Endothelial cell of umbilical vein (primary cell): ENCODE data around the gene USH1G. TPM values are rescaled to one million over a fixed set of nuclear protein-coding genes. Genes with fewer than 3 reads are reported as not detected.

ENCODE experiments used
- BruUV-seq: library from RNA; stranded (reverse); fragments of 400-500 nt; replicated peaks from 2 replicates; lab custom pipeline; 2021; lab: Mats Ljungman, UMichigan
- CTCF ChIA-PET: fragments of 300-600, 350-600 bp; sonication (Branson Sonifier 250); formaldehyde crosslinking; loops from one replicate; lab custom pipeline; 2021; ENCODE audit warnings: antibody characterized with exemption, inconsistent platforms; lab: Charles Lee
- POLR2A ChIA-PET: fragments of 300-600, 350-600 bp; sonication (Branson Sonifier 250); formaldehyde crosslinking; loops from one replicate; lab custom pipeline; 2021; ENCODE audit warnings: antibody characterized with exemption, inconsistent platforms; lab: Charles Lee
- DNase-seq: peaks from one replicate; pipeline ENCODE4 v3.0.0-alpha.2; 2011; ENCODE audit warnings: low read depth, low spot score
- FAIRE-seq: peaks from 2 replicates; lab custom pipeline; 2011; peaks lifted over from hg19 to GRCh38; lab: Jason Lieb, UNC
- H2AFZ ChIP-seq: 2 replicates; pipeline ENCODE4 v1.6.0; 2012; ENCODE audit warnings: low read depth, low read length, control low read depth, inconsistent platforms
- H3K27ac ChIP-seq: 2 replicates; pipeline ENCODE4 v1.5.1; 2011; ENCODE audit warnings: low read depth, mild to moderate bottlenecking, control low read depth, low read length, moderate library complexity; ENCODE audit not compliant: insufficient read depth
- H3K27me3 ChIP-seq, 2 experiments: 2 replicates each; pipeline versions ENCODE4 v1.6.0 to v1.6.1; 2011; ENCODE audit warnings: low read length in 2 of 2, mixed read lengths in 1 of 2; ENCODE audit not compliant: control insufficient read depth in 2 of 2, insufficient read depth in 2 of 2
- H3K36me3 ChIP-seq, 2 experiments: 2 replicates in 1 of 2; 3 replicates in 1 of 2; pipeline ENCODE4 v1.5.1; 2011; ENCODE audit warnings: low read length in 2 of 2, mild to moderate bottlenecking in 1 of 2, moderate library complexity in 1 of 2; ENCODE audit not compliant: control insufficient read depth in 2 of 2, insufficient read depth in 2 of 2; ENCODE audit errors: extremely low read depth in 1 of 2
- H3K4me1 ChIP-seq: 3 replicates; pipeline ENCODE4 v1.5.1; 2011; ENCODE audit warnings: mild to moderate bottlenecking, low read length; ENCODE audit not compliant: control insufficient read depth, insufficient read depth; ENCODE audit errors: extremely low read depth
- H3K4me2 ChIP-seq: 2 replicates; pipeline ENCODE4 v1.6.1; 2011; ENCODE audit warnings: low read length, control low read depth, mixed read lengths; ENCODE audit not compliant: insufficient read depth
- H3K4me3 ChIP-seq, 3 experiments: fragments of 200-600 bp in 1 of 3; sonication (generic), shearing (Covaris generic) in 1 of 3; replicated peaks in 1 of 3; 2 replicates each; pipeline ENCODE4 v1.5.1; 2011 to 2016; ENCODE audit warnings: control low read depth in 3 of 3, low read length in 3 of 3, mild to moderate bottlenecking in 2 of 3, inconsistent platforms in 1 of 3, low read depth in 1 of 3, moderate library complexity in 1 of 3; ENCODE audit not compliant: insufficient read depth in 1 of 3
- H3K79me2 ChIP-seq: 2 replicates; pipeline ENCODE4 v1.6.0; 2012; ENCODE audit warnings: low read length, inconsistent platforms; ENCODE audit not compliant: control insufficient read depth, insufficient read depth
- H3K9ac ChIP-seq: replicated peaks from 2 replicates; pipeline ENCODE3; 2011; ENCODE audit warnings: low read length, control low read depth; ENCODE audit not compliant: insufficient read depth; ENCODE audit errors: extremely low read depth
- H3K9me1 ChIP-seq: replicated peaks from 3 replicates; pipeline ENCODE4 v1.6.0; 2011; ENCODE audit warnings: mild to moderate bottlenecking, low read length; ENCODE audit not compliant: control insufficient read depth, insufficient read depth; ENCODE audit errors: extremely low read depth
- H3K9me3 ChIP-seq: replicated peaks from 2 replicates; pipeline ENCODE4 v1.5.1; 2012; ENCODE audit warnings: low read length, inconsistent platforms; ENCODE audit not compliant: control insufficient read depth, insufficient read depth
- H4K20me1 ChIP-seq: replicated peaks from 2 replicates; pipeline ENCODE3; 2011; ENCODE audit warnings: mild to moderate bottlenecking, low read length; ENCODE audit not compliant: control insufficient read depth, insufficient read depth; ENCODE audit errors: extremely low read depth
- CTCF ChIP-seq, 2 donors: IDR thresholded peaks; 1 replicate in 1 of 2; 2 replicates in 1 of 2; pipeline ENCODE4 v1.5.1; 2011; ENCODE audit warnings: low read length in 2 of 2, mild to moderate bottlenecking in 2 of 2, moderate library complexity in 2 of 2, control low read depth in 1 of 2, inconsistent platforms in 1 of 2, low read depth in 1 of 2; ENCODE audit not compliant: insufficient read depth in 1 of 2; ENCODE audit errors: extremely low read depth in 1 of 2
- EZH2 ChIP-seq: IDR thresholded peaks from 2 replicates; pipeline ENCODE4 v1.6.1; 2012; ENCODE audit warnings: borderline replicate concordance, low read depth, mild to moderate bottlenecking, moderate library complexity, low read length, inconsistent platforms; ENCODE audit not compliant: severe bottlenecking
- FOS ChIP-seq: IDR thresholded peaks from 2 replicates; pipeline ENCODE4 v1.6.1; 2011; ENCODE audit warnings: mild to moderate bottlenecking, low read length, moderate library complexity, borderline replicate concordance; ENCODE audit not compliant: insufficient read depth
- GATA2 ChIP-seq: IDR thresholded peaks from 2 replicates; pipeline ENCODE4 v1.7.0; 2011; ENCODE audit warnings: low read depth, mild to moderate bottlenecking, moderate library complexity, mixed read lengths, low read length; ENCODE audit not compliant: insufficient read length, insufficient read depth
- JUN ChIP-seq: IDR thresholded peaks from 2 replicates; pipeline ENCODE4 v1.6.1; 2011; ENCODE audit warnings: borderline replicate concordance, low read depth; ENCODE audit not compliant: insufficient read length, insufficient read depth
- MAX ChIP-seq: IDR thresholded peaks from 2 replicates; pipeline ENCODE4 v1.6.1; 2011; ENCODE audit not compliant: insufficient read depth, insufficient read length
- MYC ChIP-seq: IDR thresholded peaks from one replicate; pipeline ENCODE4 v1.6.1; 2011; ENCODE audit warnings: mild to moderate bottlenecking, low read depth, low read length
- POLR2A ChIP-seq: IDR thresholded peaks from 2 replicates; pipeline ENCODE4 v1.6.1; 2012; ENCODE audit warnings: low read depth, mild to moderate bottlenecking, control low read depth, low read length
- POLR2AphosphoS5 ChIP-seq: IDR thresholded peaks from 2 replicates; pipeline ENCODE4 v1.6.1; 2012; ENCODE audit warnings: low read depth, mild to moderate bottlenecking, control low read depth, low read length, moderate library complexity; ENCODE audit not compliant: insufficient read depth
- dilution Hi-C: fragments of 300-500 bp; cut with MboI; formaldehyde crosslinking; loops from one replicate; pipeline ENCODE4 v1.15.0; 2019; ENCODE audit warnings: low sequenced_read_pairs; ENCODE audit not compliant: extremely low pct_ligation_motif_present
- intact Hi-C: fragments of 100-400 bp; cut with micrococcal nuclease; formaldehyde crosslinking; loops from one replicate; pipeline ENCODE4 v1.10.0; 2022
- polyA plus RNA-seq, 4 experiments: library from polyadenylated mRNA; depleted of rRNA in 3 of 4; stranded (reverse) in 3 of 4; unstranded in 1 of 4; fragments of >200 nt; gene quantifications; 2 replicates each; pipeline versions ENCODE4 v1.2.1 to v1.2.3, GENCODE V29; 2011 to 2012; ENCODE audit warnings: missing spikeins in 1 of 4
- total RNA-seq: library from RNA; stranded (reverse); gene quantifications from 2 replicates; pipeline ENCODE4 v1.2.3, GENCODE V29; 2021

USH1G gene
- total and polyA plus RNA-seq, 2 donors (not counting 3 experiments of a cell fraction or from before 2014, with no cell fraction given): not detected

GRCh38 chr17:74921769-74922168 lies 1.3 kb downstream of the USH1G start:
- Histone ChIP-seq H3K27me3 (peaks cover 37 to 45% of the 10 kb centered on the region in 2 experiments), H3K9me1 (no peaks in the 10 kb centered on the region), H3K4me3 (no peak overlapping the region), H3K9ac (no peak overlapping the region), H3K36me3 (no peaks in the 10 kb centered on the region), H3K4me2 (no peak overlapping the region), H3K9me3 (no peaks in the 10 kb centered on the region), H3K27ac (no peak overlapping the region), H3K79me2 (no peaks in the 10 kb centered on the region), H4K20me1 (no peaks in the 10 kb centered on the region), H2AFZ (no peak overlapping the region), H3K4me1 (peaks cover 4% of the 10 kb centered on the region)
- intact Hi-C loops (loop anchor here (5.0 kb wide), 1 partner anchor 281 kb away; no protein-coding TSS in a partner anchor), dilution Hi-C loops (no loop called here)
- ChIA-PET POLR2A (no interaction called here), CTCF (interaction anchor here (1.2 to 3.7 kb wide), 2 partner anchors 36 to 50 kb away, joined by 4 to 23 read pairs; partner anchors contain the start of gene HID1)
- no peak for DNase-seq
- FAIRE-seq: no peak
- no TSS peak for BruUV-seq
- TF ChIP-seq MAX: no peak
- TF ChIP-seq FOS: no peak
- TF ChIP-seq MYC: no peak
- no peak for TF ChIP-seq POLR2A
- TF ChIP-seq GATA2: no peak
- TF ChIP-seq CTCF (IDR thresholded peaks at IDR 0.05; ENCODE audit: extremely low read depth in 1 of 2, insufficient read depth in 1 of 2, low read depth in 1 of 2, low read length in 2 of 2): no peak
- TF ChIP-seq POLR2AphosphoS5: no peak
- TF ChIP-seq JUN: no peak
- no peak for TF ChIP-seq EZH2
